HEK293 (cell line): ENCODE measurements around the gene ZDHHC14.

ENCODE experiments used
- CTCF ChIA-PET: fragments of 350-600 bp; formaldehyde crosslinking; extraction: SDS; loops from one replicate; lab custom pipeline; 2021; ENCODE audit warnings: antibody characterized with exemption; lab: Yijun Ruan, JAX
- POLR2A ChIA-PET: fragments of 300-600 bp; formaldehyde crosslinking; extraction: SDS; loops from one replicate; lab custom pipeline; 2020; ENCODE audit warnings: antibody characterized with exemption, inconsistent platforms; lab: Yijun Ruan, JAX
- H3K27ac ChIP-seq: fragments of 200-500 bp; sonication (Bioruptor generic); 2 replicates; pipeline ENCODE4 v1.5.1; 2014; ENCODE audit warnings: low read depth, low read length, control low read depth, inconsistent platforms; ENCODE audit errors: extremely low read depth
- H3K36me3 ChIP-seq, 2 experiments: fragments of 200-500 bp in 1 of 2; sonication (Bioruptor generic) in 1 of 2; 1 replicate in 1 of 2; 2 replicates in 1 of 2; pipeline ENCODE4 v1.5.1; 2014 to 2017; ENCODE audit warnings: inconsistent platforms in 2 of 2, low read length in 2 of 2; ENCODE audit not compliant: control insufficient read depth in 2 of 2, insufficient read depth in 1 of 2
- H3K4me1 ChIP-seq: fragments of 200-500 bp; sonication (Bioruptor generic); 2 replicates; pipeline ENCODE4 v1.5.1; 2014; ENCODE audit warnings: mild to moderate bottlenecking, low read length, inconsistent platforms; ENCODE audit not compliant: control insufficient read depth, insufficient read depth
- H3K4me3 ChIP-seq: 2 replicates; pipeline ENCODE4 v1.5.1; 2011; ENCODE audit warnings: low read depth, mild to moderate bottlenecking, control low read depth, low read length, moderate library complexity
- H3K9me3 ChIP-seq: fragments of 200-500 bp; sonication (Bioruptor generic); 2 replicates; pipeline ENCODE4 v1.5.1; 2014; ENCODE audit warnings: low read depth, low read length, inconsistent platforms; ENCODE audit not compliant: control insufficient read depth, insufficient read depth
- BCL11A ChIP-seq: fragments of 450-650 bp; formaldehyde crosslinking; IDR thresholded peaks from 2 replicates; pipeline ENCODE4 v1.5.1; 2016; ENCODE audit warnings: low read depth, missing biosample characterization, missing genetic modification characterization
- GLIS1 ChIP-seq: fragments of 450-650 bp; formaldehyde crosslinking; IDR thresholded peaks from 2 replicates; pipeline ENCODE4 v1.5.1; 2016; ENCODE audit warnings: missing biosample characterization, missing genetic modification characterization
- HOXD13 ChIP-seq: sonication (generic); formaldehyde crosslinking; IDR thresholded peaks from 2 replicates; pipeline ENCODE4 v1.8.0; 2022; ENCODE audit warnings: missing genetic modification reagents, borderline replicate concordance
- KLF17 ChIP-seq: fragments of 450-650 bp; formaldehyde crosslinking; IDR thresholded peaks from 2 replicates; pipeline ENCODE4 v1.5.1; 2016; ENCODE audit warnings: missing biosample characterization, missing genetic modification characterization
- MEIS1 ChIP-seq: sonication (generic); formaldehyde crosslinking; IDR thresholded peaks from 2 replicates; pipeline ENCODE4 v1.8.1; 2022; ENCODE audit warnings: missing genetic modification reagents, mild to moderate bottlenecking, borderline replicate concordance
- SALL2 ChIP-seq: fragments of 450-650 bp; formaldehyde crosslinking; IDR thresholded peaks from 2 replicates; pipeline ENCODE4 v1.5.0; 2017; ENCODE audit warnings: missing biosample characterization, mild to moderate bottlenecking, missing genetic modification characterization, borderline replicate concordance
- SP2 ChIP-seq: fragments of 450-650 bp; formaldehyde crosslinking; IDR thresholded peaks from 2 replicates; pipeline ENCODE4 v1.5.1; 2016; ENCODE audit warnings: missing biosample characterization, missing genetic modification characterization
- TRIM28 ChIP-seq: IDR thresholded peaks from 2 replicates; pipeline ENCODE4 v1.6.1; 2011; ENCODE audit warnings: low read length, control low read depth, borderline replicate concordance
- ZBTB20 ChIP-seq: fragments of 450-650 bp; formaldehyde crosslinking; IDR thresholded peaks from 2 replicates; pipeline ENCODE4 v1.5.1; 2016; ENCODE audit warnings: missing biosample characterization, missing genetic modification characterization
- ZFHX2 ChIP-seq: fragments of 450-650 bp; formaldehyde crosslinking; conservative IDR thresholded peaks from 2 replicates; pipeline ENCODE4 v1.5.1; 2016; ENCODE audit warnings: missing biosample characterization, missing genetic modification characterization
- ZNF121 ChIP-seq: fragments of 450-650 bp; formaldehyde crosslinking; IDR thresholded peaks from 2 replicates; pipeline ENCODE4 v1.5.1; 2016; ENCODE audit warnings: missing biosample characterization, missing genetic modification characterization
- ZNF140 ChIP-seq: fragments of 450-650 bp; formaldehyde crosslinking; IDR thresholded peaks from 2 replicates; pipeline ENCODE4 v1.5.1; 2016; ENCODE audit warnings: missing biosample characterization, missing genetic modification characterization
- ZNF146 ChIP-seq: fragments of 450-650 bp; formaldehyde crosslinking; IDR thresholded peaks from 2 replicates; pipeline ENCODE4 v1.5.1; 2016; ENCODE audit warnings: missing biosample characterization, missing genetic modification characterization
- ZNF174 ChIP-seq: fragments of 450-650 bp; formaldehyde crosslinking; IDR thresholded peaks from 2 replicates; pipeline ENCODE4 v1.5.0; 2017; ENCODE audit warnings: missing biosample characterization, mild to moderate bottlenecking, missing genetic modification characterization
- ZNF19 ChIP-seq: fragments of 450-650 bp; formaldehyde crosslinking; IDR thresholded peaks from 2 replicates; pipeline ENCODE4; 2016; ENCODE audit warnings: missing biosample characterization, missing genetic modification characterization, low read depth
- ZNF202 ChIP-seq: fragments of 450-650 bp; formaldehyde crosslinking; IDR thresholded peaks from 2 replicates; pipeline ENCODE4 v1.5.1; 2016; ENCODE audit warnings: missing biosample characterization, missing genetic modification characterization, borderline replicate concordance
- ZNF354C ChIP-seq: fragments of 450-650 bp; formaldehyde crosslinking; IDR thresholded peaks from 2 replicates; pipeline ENCODE4 v1.5.1; 2016; ENCODE audit warnings: missing biosample characterization, missing genetic modification characterization, low read depth, borderline replicate concordance
- ZNF37A ChIP-seq: fragments of 450-650 bp; IDR thresholded peaks from 2 replicates; pipeline ENCODE4 v1.5.1; 2018; ENCODE audit warnings: missing biosample characterization, missing genetic modification characterization
- ZNF529 ChIP-seq: fragments of 450-650 bp; formaldehyde crosslinking; IDR thresholded peaks from 2 replicates; pipeline ENCODE4 v1.5.1; 2017; ENCODE audit warnings: missing genetic modification characterization, missing biosample characterization; ENCODE audit not compliant: insufficient replicate concordance
- ZNF530 ChIP-seq: fragments of 450-650 bp; formaldehyde crosslinking; IDR thresholded peaks from 2 replicates; pipeline ENCODE4 v1.5.1; 2016; ENCODE audit warnings: low read depth, missing biosample characterization, missing genetic modification characterization
- ZNF544 ChIP-seq: fragments of 450-650 bp; formaldehyde crosslinking; IDR thresholded peaks from 2 replicates; pipeline ENCODE4 v1.5.0; 2017; ENCODE audit warnings: missing biosample characterization, missing genetic modification characterization
- ZNF571 ChIP-seq: fragments of 450-650 bp; formaldehyde crosslinking; IDR thresholded peaks from 2 replicates; pipeline ENCODE4 v1.5.0; 2017; ENCODE audit warnings: missing biosample characterization, missing genetic modification characterization
- ZNF626 ChIP-seq: fragments of 450-650 bp; sonication (Bioruptor Pico); formaldehyde crosslinking; IDR thresholded peaks from 2 replicates; pipeline ENCODE4 v1.5.1; 2018; ENCODE audit warnings: missing biosample characterization, missing genetic modification characterization, inconsistent platforms
- ZNF660 ChIP-seq: fragments of 450-650 bp; IDR thresholded peaks from 2 replicates; pipeline ENCODE4 v1.5.1; 2018; ENCODE audit warnings: missing biosample characterization, mild to moderate bottlenecking, missing genetic modification characterization
- ZNF670 ChIP-seq: fragments of 450-650 bp; formaldehyde crosslinking; IDR thresholded peaks from 2 replicates; pipeline ENCODE4 v1.5.1; 2016; ENCODE audit warnings: missing biosample characterization, missing genetic modification characterization, low read depth
- ZSCAN23 ChIP-seq: fragments of 450-650 bp; formaldehyde crosslinking; IDR thresholded peaks from 2 replicates; pipeline ENCODE4 v1.5.1; 2016; ENCODE audit warnings: missing biosample characterization, missing genetic modification characterization
- ZSCAN4 ChIP-seq: fragments of 450-650 bp; formaldehyde crosslinking; IDR thresholded peaks from 2 replicates; pipeline ENCODE4 v1.5.1; 2017; ENCODE audit warnings: missing biosample characterization, missing genetic modification characterization

ZDHHC14 gene

DNA sequence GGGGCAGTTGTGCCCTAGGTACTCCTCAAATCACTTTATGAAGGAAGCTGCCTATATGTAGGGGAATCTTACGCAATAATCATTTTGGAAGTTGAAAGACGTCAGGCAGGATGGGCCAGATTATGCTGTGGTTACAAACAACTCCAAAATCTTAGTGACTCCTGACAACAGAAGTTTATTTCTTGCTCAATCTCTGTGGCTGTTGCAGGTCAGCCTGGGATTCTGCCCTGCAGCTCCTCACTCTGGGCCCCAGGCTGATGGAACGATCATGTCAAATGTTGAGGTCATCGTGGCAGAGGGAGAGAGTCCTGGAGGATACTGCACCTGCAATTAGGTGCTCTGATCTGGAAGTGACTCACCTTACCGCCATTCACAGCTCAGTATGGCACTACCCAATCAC, 88.4 kb downstream of the ZDHHC14 start (continued):
- TF ChIP-seq ZSCAN4 (tag by site-specific recombination) (no peak), ZBTB20 (no peak), ZNF146 (no peak), ZNF530 (tag by site-specific recombination) (no peak), ZNF174 (no peak)

GRCh38 chr6:157471077-157471686, 90.2 kb downstream of the ZDHHC14 start:
- TF ChIP-seq ZNF37A (tag by site-specific recombination), result no peak
- TF ChIP-seq SP2 (tag by site-specific recombination), result no peak
- TF ChIP-seq SALL2, result no peak
- TF ChIP-seq GLIS1, result no peak
- TF ChIP-seq, all 188 proteins: peak for 0
- Histone ChIP-seq H3K36me3 (no peaks in the 10 kb centered on the region), H3K4me3 (no peak overlapping the region), H3K9me3 (no peaks in the 10 kb centered on the region), H3K4me1 (no peaks in the 10 kb centered on the region), H3K27ac (no peak overlapping the region)
- ChIA-PET POLR2A (interaction anchor here (1.0 kb wide), 1 partner anchor 142 kb away, joined by 3 read pairs; no protein-coding TSS in a partner anchor), CTCF (no interaction called here)

- CTCF ChIA-PET, result no interaction called here
- no peak for TF ChIP-seq MEIS1 (CRISPR knock-in tag)
- TF ChIP-seq ZNF670, result no peak
- no peak for TF ChIP-seq ZNF660
- TF ChIP-seq ZNF140, result no peak
- TF ChIP-seq ZNF529 (tag by site-specific recombination), result no peak
- TF ChIP-seq ZNF202 (tag by site-specific recombination), result no peak
- no peak for TF ChIP-seq ZFHX2 (tag by site-specific recombination)
- TF ChIP-seq TRIM28, result no peak
- no peak for TF ChIP-seq ZNF121 (tag by site-specific recombination)
- H3K36me3 ChIP-seq, result no peaks in the 10 kb centered on the region
- H3K27ac ChIP-seq, result no peak overlapping the region
- H3K4me3 ChIP-seq, result no peak overlapping the region
- no peaks in the 10 kb centered on the region for H3K4me1 ChIP-seq
- POLR2A ChIA-PET, result no interaction called here
- H3K9me3 ChIP-seq, result no peaks in the 10 kb centered on the region
Measured at GRCh38 chr6:157471895-157472686, 91.1 kb downstream of the ZDHHC14 start.

DNA sequence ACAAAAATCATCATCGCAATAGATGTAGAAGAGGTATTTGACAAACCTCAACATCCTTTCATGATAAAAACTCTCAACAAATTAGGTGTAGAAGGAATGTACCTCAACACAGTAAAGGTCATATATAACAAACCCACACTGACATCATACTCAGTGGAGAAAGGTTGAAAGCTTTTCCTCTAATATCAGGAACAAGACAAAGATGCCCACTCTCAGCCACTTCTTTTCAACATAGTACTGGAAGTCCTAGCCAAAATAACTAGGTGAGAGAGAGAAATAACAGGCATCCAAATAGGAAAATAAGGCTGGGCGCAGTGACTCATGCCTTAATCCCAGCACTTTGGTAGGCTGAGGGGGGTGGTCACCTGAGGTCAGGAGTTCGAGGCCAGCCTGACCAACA, 95.8 kb downstream of the ZDHHC14 start:
- CTCF ChIA-PET, result no interaction called here
- H3K4me3 ChIP-seq, result no peak overlapping the region
- TF ChIP-seq HOXD13 (CRISPR knock-in tag) (no peak), ZNF626 (tag by site-specific recombination) (no peak), ZNF19 (tag by site-specific recombination) (no peak), ZNF571 (tag by site-specific recombination) (no peak), ZSCAN23 (tag by site-specific recombination) (no peak), ZNF354C (tag by site-specific recombination) (no peak), BCL11A (tag by site-specific recombination) (no peak), KLF17 (no peak), ZNF544 (tag by site-specific recombination) (no peak)

More for the DNA sequence above, 95.8 kb downstream of the ZDHHC14 start:
- H3K9me3 ChIP-seq, result no peaks in the 10 kb centered on the region
- H3K4me1 ChIP-seq, result no peaks in the 10 kb centered on the region
- no peaks in the 10 kb centered on the region for H3K36me3 ChIP-seq
- H3K27ac ChIP-seq, result no peak overlapping the region
- POLR2A ChIA-PET, result no interaction called here
